Measurements from ENCODE around the gene PEX12. TPM values are rescaled to one million over a fixed set of nuclear protein-coding genes. Genes with fewer than 3 reads are reported as not detected.

PEX12 gene
- total RNA-seq, 1 donor from 2014 or later, result 8.7 TPM

DNA sequence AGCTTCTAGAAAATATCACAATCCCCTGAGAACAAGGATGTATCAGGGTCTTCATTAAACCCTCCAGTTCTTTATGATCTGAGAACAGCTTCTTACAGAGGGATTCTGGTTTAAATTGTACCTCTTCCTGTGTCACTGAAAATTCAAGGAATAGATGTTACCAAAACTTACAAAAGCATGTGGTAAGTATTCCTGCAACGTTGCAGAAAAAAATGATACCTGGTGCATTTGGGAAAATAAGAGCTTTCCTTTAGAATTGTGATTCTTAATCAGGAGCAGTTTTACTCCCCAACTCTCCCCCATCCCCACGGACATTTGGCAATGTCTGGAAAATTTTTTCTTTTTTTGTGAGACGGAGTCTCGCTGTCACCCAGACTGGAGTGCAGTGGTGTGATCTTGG, 25.1 kb downstream of the PEX12 start:
- Histone ChIP-seq H3K27ac (replicated peaks) (no peak overlapping the region), H3K4me3 (no peak overlapping the region), H3K9me3 (replicated peaks) (no peaks in the 10 kb centered on the region), H3K36me3 (no peaks in the 10 kb centered on the region), H3K4me1 (peaks cover 6% of the 10 kb centered on the region), H3K27me3 (ENCODE audit: low read depth) (peaks cover 50% of the 10 kb centered on the region)
- TF ChIP-seq, protein P1, sequence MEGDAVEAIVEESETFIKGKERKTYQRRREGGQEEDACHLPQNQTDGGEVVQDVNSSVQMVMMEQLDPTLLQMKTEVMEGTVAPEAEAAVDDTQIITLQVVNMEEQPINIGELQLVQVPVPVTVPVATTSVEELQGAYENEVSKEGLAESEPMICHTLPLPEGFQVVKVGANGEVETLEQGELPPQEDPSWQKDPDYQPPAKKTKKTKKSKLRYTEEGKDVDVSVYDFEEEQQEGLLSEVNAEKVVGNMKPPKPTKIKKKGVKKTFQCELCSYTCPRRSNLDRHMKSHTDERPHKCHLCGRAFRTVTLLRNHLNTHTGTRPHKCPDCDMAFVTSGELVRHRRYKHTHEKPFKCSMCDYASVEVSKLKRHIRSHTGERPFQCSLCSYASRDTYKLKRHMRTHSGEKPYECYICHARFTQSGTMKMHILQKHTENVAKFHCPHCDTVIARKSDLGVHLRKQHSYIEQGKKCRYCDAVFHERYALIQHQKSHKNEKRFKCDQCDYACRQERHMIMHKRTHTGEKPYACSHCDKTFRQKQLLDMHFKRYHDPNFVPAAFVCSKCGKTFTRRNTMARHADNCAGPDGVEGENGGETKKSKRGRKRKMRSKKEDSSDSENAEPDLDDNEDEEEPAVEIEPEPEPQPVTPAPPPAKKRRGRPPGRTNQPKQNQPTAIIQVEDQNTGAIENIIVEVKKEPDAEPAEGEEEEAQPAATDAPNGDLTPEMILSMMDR (IDR thresholded peaks at IDR 0.05; ENCODE audit: borderline replicate concordance), result no peak
- intact Hi-C loops (cut with micrococcal nuclease), result no loop called here
- no peak for DNase-seq

DNA sequence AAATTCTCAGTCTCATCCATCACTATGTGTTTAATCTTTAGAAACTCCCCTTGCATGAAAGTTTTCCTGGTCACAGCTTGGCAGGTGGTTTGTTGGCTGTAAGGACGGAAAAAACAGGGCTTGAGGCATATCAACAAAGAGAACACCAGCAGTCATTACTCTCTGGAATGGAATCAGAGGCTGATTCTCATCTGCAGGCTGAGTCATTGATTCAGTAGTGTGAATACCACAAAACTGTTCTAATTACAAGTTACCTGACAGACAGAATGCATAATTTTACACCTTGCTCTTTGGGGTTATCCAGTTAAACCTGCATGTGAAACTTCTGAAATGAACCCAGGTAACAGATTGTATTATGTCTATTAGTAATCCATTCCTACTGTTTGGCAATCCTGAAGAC, 29.4 kb downstream of the PEX12 start:
- no peak for DNase-seq
- Histone ChIP-seq H3K27ac (replicated peaks) (no peak overlapping the region), H3K4me3 (no peak overlapping the region), H3K36me3 (no peaks in the 10 kb centered on the region), H3K27me3 (ENCODE audit: low read depth) (peaks cover 17% of the 10 kb centered on the region), H3K4me1 (peaks cover 6% of the 10 kb centered on the region), H3K9me3 (replicated peaks) (no peaks in the 10 kb centered on the region)
- TF ChIP-seq, protein P1 (IDR thresholded peaks at IDR 0.05; ENCODE audit: borderline replicate concordance), result no peak
- intact Hi-C loops (cut with micrococcal nuclease), result no loop called here

GRCh38 chr17:35548208-35548810, 30.1 kb downstream of the PEX12 start:
- peaks cover 11% of the 10 kb centered on the region for H3K27me3 ChIP-seq (ENCODE audit: low read depth)
- intact Hi-C loops (cut with micrococcal nuclease), result no loop called here
- H3K36me3 ChIP-seq, result no peaks in the 10 kb centered on the region
- no peaks in the 10 kb centered on the region for H3K9me3 ChIP-seq (replicated peaks)
- TF ChIP-seq, protein P1 (IDR thresholded peaks at IDR 0.05; ENCODE audit: borderline replicate concordance), result no peak
- peaks cover 6% of the 10 kb centered on the region for H3K4me1 ChIP-seq
- H3K4me3 ChIP-seq, result no peak overlapping the region
- DNase-seq, result no peak
- no peak overlapping the region for H3K27ac ChIP-seq (replicated peaks)

GRCh38 chr17:35546487-35546886, 31.9 kb downstream of the PEX12 start:
- H3K36me3 ChIP-seq, result no peaks in the 10 kb centered on the region
- TF ChIP-seq, protein P1 (IDR thresholded peaks at IDR 0.05; ENCODE audit: borderline replicate concordance), result no peak
- no peaks in the 10 kb centered on the region for H3K9me3 ChIP-seq (replicated peaks)
- intact Hi-C loops (cut with micrococcal nuclease), result no loop called here
- peaks cover 6% of the 10 kb centered on the region for H3K4me1 ChIP-seq
- DNase-seq, result no peak
- H3K27me3 ChIP-seq (ENCODE audit: low read depth), result peaks cover 2% of the 10 kb centered on the region
- H3K4me3 ChIP-seq, result no peak overlapping the region
- no peak overlapping the region for H3K27ac ChIP-seq (replicated peaks)

DNA sequence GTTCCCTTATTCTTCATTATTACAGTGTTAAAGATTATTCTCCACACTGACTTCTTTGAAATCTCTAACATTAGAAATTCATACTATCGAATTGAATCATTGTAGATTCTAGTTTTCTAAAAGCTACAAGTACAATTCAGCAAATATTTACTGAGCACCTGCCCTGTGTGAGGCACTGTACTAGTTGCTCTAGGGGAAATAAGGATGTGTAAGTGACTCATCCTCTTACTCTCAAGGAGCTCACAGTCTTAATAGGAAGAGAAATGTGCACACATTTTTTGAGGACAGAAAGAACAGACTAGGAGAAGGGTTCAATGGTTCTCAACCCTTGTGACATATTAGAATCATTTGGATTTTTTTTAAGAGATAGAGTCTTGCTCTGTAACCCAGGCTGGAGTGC, 33.2 kb downstream of the PEX12 start:
- Histone ChIP-seq H3K9me3 (replicated peaks) (no peaks in the 10 kb centered on the region), H3K36me3 (no peaks in the 10 kb centered on the region), H3K27ac (replicated peaks) (no peak overlapping the region), H3K27me3 (ENCODE audit: low read depth) (no peaks in the 10 kb centered on the region), H3K4me3 (no peak overlapping the region), H3K4me1 (peaks cover 12% of the 10 kb centered on the region)
- DNase-seq, result no peak
- TF ChIP-seq, protein P1 (IDR thresholded peaks at IDR 0.05; ENCODE audit: borderline replicate concordance), result no peak
- intact Hi-C loops (cut with micrococcal nuclease), result no loop called here
